Upper lobe of left lung (tissue), 6 donors: ENCODE results near the gene KNTC1. TPM values are rescaled to one million over a fixed set of nuclear protein-coding genes. Genes with fewer than 3 reads are reported as not detected.
"Not testable (repeated sequence)": the region's sequence is repeated elsewhere in the genome, so short reads cannot be mapped to it uniquely, and the experiment has no call there.

Experiments used
- ATAC-seq, 2 donors: fragments of 200-7000 bp; cut with Tn5 transposase; one replicate each; pipeline ENCODE4 v1.9.1; 2022; ENCODE audit warnings: mild to moderate bottlenecking in 2 of 2, moderate library complexity in 2 of 2; ENCODE audit not compliant: low FRiP score in 2 of 2
- DNase-seq, 2 donors: peaks; one replicate each; pipeline ENCODE4 v3.0.0-alpha.2; 2019 to 2020
- H3K27ac ChIP-seq, 4 donors: fragments of 200-600 bp; sonication (generic); one replicate each; pipeline ENCODE4 v1.5.1; 2016 to 2019
- H3K27me3 ChIP-seq, 4 donors: fragments of 200-600 bp; sonication (generic); one replicate each; pipeline ENCODE4 v1.5.1; 2017 to 2019
- H3K36me3 ChIP-seq, 4 donors: fragments of 200-600 bp; sonication (generic); one replicate each; pipeline ENCODE4 v1.5.1; 2016 to 2019
- H3K4me1 ChIP-seq, 4 donors: fragments of 200-600 bp; sonication (generic); one replicate each; pipeline ENCODE4 v1.5.1; 2018 to 2019
- H3K4me3 ChIP-seq, 4 donors: fragments of 200-600 bp; sonication (generic); one replicate each; pipeline ENCODE4 v1.5.1; 2017 to 2019; ENCODE audit warnings: mild to moderate bottlenecking in 2 of 4, moderate library complexity in 1 of 4
- H3K9me3 ChIP-seq, 4 donors: fragments of 200-600 bp; sonication (generic); one replicate each; pipeline ENCODE4 v1.5.1; 2018 to 2019
- CTCF ChIP-seq, 6 experiments: fragments of 450-650 bp in 4 of 6; fragments of 200-600 bp in 2 of 6; sonication (generic) in 2 of 6; IDR thresholded peaks; one replicate each; pipeline ENCODE4 v1.5.1; 2016 to 2019; ENCODE audit warnings: antibody characterized with exemption in 6 of 6
- EP300 ChIP-seq, 4 donors: sonication (generic); formaldehyde crosslinking; IDR thresholded peaks; one replicate each; pipeline ENCODE4 v1.5.1; 2017; ENCODE audit warnings: antibody characterized with exemption in 4 of 4, control low read depth in 2 of 4
- POLR2A ChIP-seq, 4 donors: fragments of 450-650 bp; IDR thresholded peaks; one replicate each; pipeline ENCODE4 v1.5.1; 2016 to 2017; ENCODE audit warnings: antibody characterized with exemption in 4 of 4, mild to moderate bottlenecking in 2 of 4
- POLR2AphosphoS5 ChIP-seq, 2 donors: sonication (generic); formaldehyde crosslinking; IDR thresholded peaks; one replicate each; pipeline ENCODE4 v1.5.1; 2017; ENCODE audit warnings: antibody characterized with exemption in 2 of 2
- WGBS, 2 donors: methylation state at CpG; one replicate each; pipeline ENCODE4 v1.1.5; 2017 to 2018; 5-methylcytosine and 5-hydroxymethylcytosine counted together
- total RNA-seq, 6 donors: library from RNA; depleted of rRNA in 4 of 6; stranded (reverse); fragments of >200 nt in 4 of 6; gene quantifications; one replicate each; pipeline versions ENCODE4 v1.1.0 to v1.2.1, GENCODE V29; 2016 to 2021
- donor health status: DM: no; HTN: no; CAD: no; lungs with moderate emphysema.
- donor health status: DM: no; HTN: yes; CAD: no; lungs with severe emphysema.

Gene KNTC1
- total RNA-seq, 6 donors from 2014 or later = 6.7 to 34.6 (median 17.6) TPM

DNA sequence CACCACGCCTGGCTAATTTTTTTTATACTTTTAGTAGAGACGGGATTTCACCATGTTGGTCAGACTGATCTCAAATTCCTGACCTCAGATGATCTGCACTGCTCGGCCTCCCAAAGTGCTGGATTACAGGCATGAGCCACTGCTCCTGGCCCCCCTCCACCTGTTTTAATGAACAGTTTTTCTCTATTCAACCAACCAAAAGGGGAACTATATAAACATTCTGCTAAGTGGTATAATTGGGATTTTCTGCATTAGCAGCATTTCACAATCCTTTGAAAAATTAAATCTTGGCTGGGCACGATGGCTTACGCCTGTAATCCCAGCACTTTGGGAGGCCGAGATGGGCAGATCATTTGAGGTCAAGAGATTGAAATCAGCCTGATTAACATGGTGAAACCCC is 44.8 kb downstream of the KNTC1 start:
- DNase-seq = no peak
- WGBS, 2 donors = 88 to 89% methylated on average over 6 of the region's 6 CpGs

GRCh38 chr12:122583294-122583693 is 56.2 kb downstream of the KNTC1 start:
- not testable (repeated sequence) for H3K27me3 ChIP-seq, DNase-seq, ATAC-seq, H3K27ac ChIP-seq, H3K4me3 ChIP-seq, H3K9me3 ChIP-seq, H3K4me1 ChIP-seq
- peaks cover 0 to 23% (median 13%) of the 10 kb centered on the region in 4 donors for H3K36me3 ChIP-seq
- 92 to 100% methylated on average over 1 to 2 of the region's 2 CpGs for WGBS, 2 donors

More for the DNA sequence above, 44.8 kb downstream of the KNTC1 start:
- Histone ChIP-seq H3K4me1 (no peaks in the 10 kb centered on the region), H3K27ac (no peak overlapping the region), H3K9me3 (no peaks in the 10 kb centered on the region), H3K4me3 (no peak overlapping the region), H3K27me3 (no peaks in the 10 kb centered on the region), H3K36me3 (peaks cover 0 to 49% (median 13%) of the 10 kb centered on the region in 4 donors)
- no peak for ATAC-seq
- TF ChIP-seq EP300 (IDR thresholded peaks at IDR 0.05) (no peak), POLR2A (IDR thresholded peaks at IDR 0.05) (no peak), CTCF (IDR thresholded peaks at IDR 0.05) (no peak), POLR2AphosphoS5 (IDR thresholded peaks at IDR 0.05) (no peak)

DNA sequence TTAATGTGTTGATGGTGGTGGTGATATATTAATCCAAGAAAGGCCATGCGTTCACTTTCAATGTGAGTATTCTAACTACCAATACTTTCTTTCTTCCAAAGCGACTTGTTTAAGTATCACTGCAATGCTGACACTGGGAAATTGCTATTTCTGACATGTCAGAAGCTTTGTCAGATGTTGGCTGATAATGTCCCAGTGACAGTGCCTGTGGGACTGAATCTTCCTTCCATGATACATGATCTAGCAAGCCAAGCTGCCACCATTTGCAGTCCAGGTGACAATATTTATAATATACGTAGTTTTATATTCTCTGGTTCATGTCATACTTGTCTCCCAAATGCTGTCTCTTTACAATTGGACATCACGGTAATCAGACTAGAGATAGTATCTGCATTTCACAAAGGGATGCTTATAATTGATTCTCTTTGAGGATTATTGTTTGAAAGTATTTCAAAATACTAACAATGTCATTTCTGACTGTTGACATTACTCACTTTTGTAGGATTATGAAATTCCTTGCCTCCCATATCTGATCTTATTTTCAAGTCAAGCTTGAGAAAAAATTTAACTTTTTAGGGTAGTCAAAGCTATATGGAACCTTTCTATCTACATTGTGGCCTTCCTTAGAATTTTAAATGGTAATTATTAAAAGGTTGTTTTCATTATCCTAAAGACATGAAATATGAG is 57.3 kb downstream of the KNTC1 start:
- Histone ChIP-seq H3K4me1 (no peaks in the 10 kb centered on the region), H3K36me3 (peaks cover 0 to 23% (median 13%) of the 10 kb centered on the region in 4 donors), H3K9me3 (no peaks in the 10 kb centered on the region), H3K27ac (no peak overlapping the region), H3K27me3 (no peaks in the 10 kb centered on the region), H3K4me3 (no peak overlapping the region)
- WGBS, 2 donors = 96 to 97% methylated on average over 4 of the region's 4 CpGs
- DNase-seq = no peak
- TF ChIP-seq POLR2A (IDR thresholded peaks at IDR 0.05) (no peak), CTCF (IDR thresholded peaks at IDR 0.05) (no peak), EP300 (IDR thresholded peaks at IDR 0.05) (no peak), POLR2AphosphoS5 (IDR thresholded peaks at IDR 0.05) (no peak)
- ATAC-seq = no peak

- Histone ChIP-seq H3K4me1 (no peaks in the 10 kb centered on the region), H3K27me3 (no peaks in the 10 kb centered on the region), H3K36me3 (peaks cover 0 to 30% (median 16%) of the 10 kb centered on the region in 4 donors), H3K4me3 (no peak overlapping the region), H3K9me3 (no peaks in the 10 kb centered on the region), H3K27ac (no peak overlapping the region)
- TF ChIP-seq POLR2AphosphoS5 (IDR thresholded peaks at IDR 0.05) (no peak), CTCF (IDR thresholded peaks at IDR 0.05) (no peak), POLR2A (IDR thresholded peaks at IDR 0.05) (no peak), EP300 (IDR thresholded peaks at IDR 0.05) (no peak)
- ATAC-seq (no peak), DNase-seq (no peak)
- 94 to 95% methylated on average over 7 of the region's 7 CpGs for WGBS, 2 donors
Observed at GRCh38 chr12:122590990-122591389, 63.9 kb downstream of the KNTC1 start.

- not testable (repeated sequence) for ATAC-seq, H3K27me3 ChIP-seq, H3K4me3 ChIP-seq, H3K4me1 ChIP-seq, H3K9me3 ChIP-seq, H3K27ac ChIP-seq
- peak in 1 of 2 donors; percentile 76 for DNase-seq
- WGBS, 2 donors = 99% methylated on average over 12 of the region's 30 CpGs; no CpG with 5 or more reads in 1 of the 2 donors
- H3K36me3 ChIP-seq = peaks cover 0 to 30% (median 15%) of the 10 kb centered on the region in 4 donors
Observed at GRCh38 chr12:122591966-122592365, 64.9 kb downstream of the KNTC1 start.

- not testable (repeated sequence) for DNase-seq, H3K27ac ChIP-seq, H3K4me3 ChIP-seq, H3K4me1 ChIP-seq, H3K27me3 ChIP-seq, ATAC-seq, H3K9me3 ChIP-seq
- H3K36me3 ChIP-seq = peaks cover 0 to 30% (median 15%) of the 10 kb centered on the region in 4 donors
- 74 to 84% methylated on average over 4 to 7 of the region's 8 CpGs for WGBS, 2 donors
Observed at GRCh38 chr12:122592543-122592942, 65.5 kb downstream of the KNTC1 start.
